K562 (cell line): ENCODE results near the gene PNRC2. TPM values are rescaled to one million over a fixed set of nuclear protein-coding genes. Genes with fewer than 3 reads are reported as not detected.
A peak's percentile ranks its signal among the peaks of the same experiment; 100 is the strongest.

Experiments used
- CEBPB ChIP-seq: fragments of 450-650 bp; IDR thresholded peaks from 2 replicates; pipeline ENCODE4 v1.6.1; 2016; ENCODE audit warnings: missing genetic modification characterization, missing compliant biosample characterization
- DACH1 ChIP-seq: fragments of 450-650 bp; IDR thresholded peaks from 2 replicates; pipeline ENCODE4 v1.6.1; 2018; ENCODE audit not compliant: partially characterized antibody
- E2F3 ChIP-seq: fragments of 250-450 bp; sonication (Bioruptor Pico); IDR thresholded peaks from 2 replicates; pipeline ENCODE4 v1.4.0; 2020; ENCODE audit warnings: mild to moderate bottlenecking
- FOXK1 ChIP-seq: sonication (generic); formaldehyde crosslinking; IDR thresholded peaks from 2 replicates; pipeline ENCODE4 v1.8.0; 2022; ENCODE audit warnings: missing genetic modification reagents, mild to moderate bottlenecking, borderline replicate concordance
- IRF1 ChIP-seq: sonication (generic); formaldehyde crosslinking; IDR thresholded peaks from 2 replicates; pipeline ENCODE4 v1.8.0; 2022; ENCODE audit warnings: missing genetic modification reagents, mild to moderate bottlenecking, borderline replicate concordance
- MCM5 ChIP-seq: fragments of 450-650 bp; IDR thresholded peaks from 2 replicates; pipeline ENCODE4 v1.6.1; 2016; ENCODE audit warnings: low read depth
- NFRKB ChIP-seq: fragments of 450-650 bp; IDR thresholded peaks from 2 replicates; pipeline ENCODE4 v1.6.1; 2016; ENCODE audit warnings: low read depth
- NR2C2 ChIP-seq, 2 experiments: fragments of 200-800 bp in 1 of 2; sonication (Bioruptor generic) in 1 of 2; sonication (generic) in 1 of 2; formaldehyde crosslinking in 1 of 2; IDR thresholded peaks; 2 replicates each; pipeline versions ENCODE4 v1.6.1 to v1.8.0; 2016 to 2022; ENCODE audit warnings: mild to moderate bottlenecking in 1 of 2, missing compliant biosample characterization in 1 of 2, missing genetic modification characterization in 1 of 2, missing genetic modification reagents in 1 of 2
- POLR2G ChIP-seq: fragments of 200-400 bp; formaldehyde crosslinking; IDR thresholded peaks from 2 replicates; pipeline ENCODE4 v1.6.1; 2017; ENCODE audit warnings: low read depth, mild to moderate bottlenecking, antibody characterized with exemption, low read length, moderate library complexity
- SIN3B ChIP-seq: fragments of 450-650 bp; IDR thresholded peaks from 2 replicates; pipeline ENCODE4 v1.6.1; 2017; ENCODE audit warnings: low read depth, mild to moderate bottlenecking, moderate library complexity
- SMARCA5 ChIP-seq: fragments of 450-650 bp; IDR thresholded peaks from 2 replicates; pipeline ENCODE4 v1.6.1; 2016
- STAT6 ChIP-seq: sonication (generic); formaldehyde crosslinking; IDR thresholded peaks from 2 replicates; pipeline ENCODE4 v1.8.1; 2023; ENCODE audit warnings: mild to moderate bottlenecking, missing genetic modification reagents
- TAF1 ChIP-seq: IDR thresholded peaks from 2 replicates; pipeline ENCODE4 v1.6.1; 2011; ENCODE audit warnings: mild to moderate bottlenecking, low read length, moderate library complexity; ENCODE audit not compliant: insufficient read depth, control insufficient read depth, severe bottlenecking; ENCODE audit errors: extremely low read depth
- TAL1 ChIP-seq: fragments of 450-650 bp; IDR thresholded peaks from 2 replicates; pipeline ENCODE4 v1.6.1; 2016; ENCODE audit warnings: mild to moderate bottlenecking
- TBP ChIP-seq: optimal IDR thresholded peaks from 2 replicates; pipeline ENCODE3; 2011; ENCODE audit warnings: low read depth, low read length, improper control_type of control experiment
- ZKSCAN1 ChIP-seq: fragments of 150-350 bp; IDR thresholded peaks from 2 replicates; pipeline ENCODE4 v1.6.1; 2016; ENCODE audit warnings: low read depth, low read length
- ZNF134 ChIP-seq: fragments of 250-450 bp; sonication (Bioruptor Pico); conservative IDR thresholded peaks from 2 replicates; pipeline ENCODE4 v1.4.0; 2020
- ZNF592 ChIP-seq: fragments of 450-650 bp; IDR thresholded peaks from 2 replicates; pipeline ENCODE4 v1.6.1; 2017; ENCODE audit warnings: antibody characterized with exemption, mild to moderate bottlenecking
- ZNF707 ChIP-seq: fragments of 250-450 bp; sonication (Bioruptor Pico); conservative IDR thresholded peaks from 2 replicates; pipeline ENCODE4 v1.8.0; 2022; ENCODE audit warnings: inconsistent platforms, mild to moderate bottlenecking, moderate library complexity
- polyA plus RNA-seq, 8 experiments: library from polyadenylated mRNA; depleted of rRNA in 4 of 8; stranded (reverse) in 5 of 8; unstranded in 3 of 8; fragments of >200 nt; fragmentation: Nextera tagmentation in 2 of 8; fragmentation: Illumina TruSeq in 1 of 8; extraction: Ambion mirVana in 2 of 8; extraction: Trizol in 1 of 8; gene quantifications; 2 replicates each; pipeline versions ENCODE4 v1.2.1 to v1.2.3, GENCODE V29; 2011 to 2014; ENCODE audit warnings: inconsistent platforms in 1 of 8, missing spikeins in 1 of 8
- total RNA-seq, 7 experiments: library from RNA; depleted of rRNA in 6 of 7; stranded (reverse); fragments of >200 nt in 6 of 7; fragmentation: Illumina TruSeq in 2 of 7; extraction: Trizol in 2 of 7; gene quantifications; 2 replicates each; pipeline versions ENCODE4 v1.2.1 to v1.2.3, GENCODE V29; 2011 to 2021; ENCODE audit warnings: low replicate concordance in 1 of 7

Gene PNRC2
- total and polyA plus RNA-seq, 9 of the 15 experiments (the other 6 are each of a cell fraction or from before 2014, with no cell fraction given): 127 to 303 (median 203) TPM

GRCh38 chr1:23979881-23980727 lies 20.5 kb downstream of the PNRC2 start, which contains the start of gene SRSF10 (continued):
- TF ChIP-seq STAT6 (peak; percentile 94; the same call in 1 of the 2 replicates), ZNF707 (CRISPR knock-in tag) (no peak), NFRKB (peak; percentile 93), SIN3B (peak; percentile 82; the same call in 1 of the 2 replicates), NR2C2 (CRISPR knock-in tag; IDR thresholded peaks at IDR 0.05) (peak; percentile 71), NR2C2 (tag; IDR thresholded peaks at IDR 0.05) (peak; percentile 69), ZNF134 (CRISPR knock-in tag) (no peak), DACH1 (peak; percentile 13), SMARCA5 (no peak), MCM5 (no peak), CEBPB (no peak), POLR2G (peak; percentile 100), TAF1 (peak; percentile 79), TAL1 (no peak; the same call in 1 of the 2 replicates), IRF1 (peak; percentile 70; the same call in 1 of the 2 replicates), TBP (peak; percentile 95), E2F3 (CRISPR knock-in tag) (peak; percentile 96), ZKSCAN1 (peak; percentile 59; the same call in 1 of the 2 replicates), ZNF592 (peak; percentile 86; the same call in 1 of the 2 replicates), FOXK1 (CRISPR knock-in tag) (peak; percentile 8; the same call in 1 of the 2 replicates)
